Measurements from ENCODE around the gene GRPEL1.

Gene GRPEL1

GRCh38 chr4:7049295-7049694 is 18.6 kb downstream of the GRPEL1 start:
- in situ Hi-C loops (cut with MboI; ENCODE audit: low sequenced_read_pairs), result loop anchor here (10.0 kb wide), 1 partner anchor 334 kb away; the partner anchor contains the start of gene BLOC1S4

- in situ Hi-C loops (cut with MboI; ENCODE audit: low sequenced_read_pairs), result loop anchor here (10.0 kb wide), 1 partner anchor 334 kb away; the partner anchor contains the start of gene BLOC1S4
These were observed 19.2 kb downstream of the GRPEL1 start for GRCh38 chr4:7048642-7049041.

GRCh38 chr4:7046971-7047370 is 20.9 kb downstream of the GRPEL1 start:
- in situ Hi-C loops (cut with MboI; ENCODE audit: low sequenced_read_pairs), result loop anchor here (10.0 kb wide), 1 partner anchor 332 kb away; the partner anchor contains the start of gene BLOC1S4

GRCh38 chr4:7045961-7046921 is 21.6 kb downstream of the GRPEL1 start:
- in situ Hi-C loops (cut with MboI; ENCODE audit: low sequenced_read_pairs), result loop anchor here (10.0 kb wide), 1 partner anchor 331 kb away; the partner anchor contains the start of gene BLOC1S4

- in situ Hi-C loops (cut with MboI; ENCODE audit: low sequenced_read_pairs), result loop anchor here (10.0 kb wide), 1 partner anchor 331 kb away; the partner anchor contains the start of gene BLOC1S4
These were observed 22.3 kb downstream of the GRPEL1 start for GRCh38 chr4:7045553-7045952.

GRCh38 chr4:7044137-7044930 is 23.5 kb downstream of the GRPEL1 start:
- in situ Hi-C loops (cut with MboI; ENCODE audit: low sequenced_read_pairs), result loop anchor here (10.0 kb wide), 1 partner anchor 330 kb away; the partner anchor contains the start of gene BLOC1S4

GRCh38 chr4:7043284-7044136 is 24.4 kb downstream of the GRPEL1 start, which contains the start of gene TADA2B:
Gene TADA2B (plus strand): TSS chr4:7043372. CDS start chr4:7043580, 208 bp downstream.
- in situ Hi-C loops (cut with MboI; ENCODE audit: low sequenced_read_pairs), result loop anchor here (10.0 kb wide), 1 partner anchor 329 kb away; the partner anchor contains the start of gene BLOC1S4

- in situ Hi-C loops (cut with MboI; ENCODE audit: low sequenced_read_pairs), result loop anchor here (10.0 kb wide), 1 partner anchor 328 kb away; the partner anchor contains the start of gene BLOC1S4
These were observed 25.2 kb downstream of the GRPEL1 start for GRCh38 chr4:7042503-7043283.

GRCh38 chr4:7041801-7042502 is 25.9 kb downstream of the GRPEL1 start:
- in situ Hi-C loops (cut with MboI; ENCODE audit: low sequenced_read_pairs), result loop anchor here (10.0 kb wide), 1 partner anchor 327 kb away; the partner anchor contains the start of gene BLOC1S4

- in situ Hi-C loops (cut with MboI; ENCODE audit: low sequenced_read_pairs), result loop anchor here (10.0 kb wide), 1 partner anchor 326 kb away; the partner anchor contains the start of gene BLOC1S4
These were observed 26.6 kb downstream of the GRPEL1 start for GRCh38 chr4:7041246-7041645.

GRCh38 chr4:7040765-7041164 is 27.1 kb downstream of the GRPEL1 start:
- in situ Hi-C loops (cut with MboI; ENCODE audit: low sequenced_read_pairs), result loop anchor here (10.0 kb wide), 1 partner anchor 326 kb away; the partner anchor contains the start of gene BLOC1S4

- in situ Hi-C loops (cut with MboI; ENCODE audit: low sequenced_read_pairs), result no loop called here
These were observed 30.4 kb downstream of the GRPEL1 start for GRCh38 chr4:7037425-7037824.

- in situ Hi-C loops (cut with MboI; ENCODE audit: low sequenced_read_pairs), result no loop called here
These were observed 33.4 kb downstream of the GRPEL1 start for GRCh38 chr4:7034262-7035081.

- in situ Hi-C loops (cut with MboI; ENCODE audit: low sequenced_read_pairs), result no loop called here
These were observed 35.3 kb downstream of the GRPEL1 start for GRCh38 chr4:7032596-7032995.

GRCh38 chr4:7031558-7032449 is 36.1 kb downstream of the GRPEL1 start:
- in situ Hi-C loops (cut with MboI; ENCODE audit: low sequenced_read_pairs), result no loop called here

- in situ Hi-C loops (cut with MboI; ENCODE audit: low sequenced_read_pairs), result no loop called here
These were observed 37.0 kb downstream of the GRPEL1 start for GRCh38 chr4:7030856-7031255.
